ENCODE measurements around the gene JTB. TPM values are rescaled to one million over a fixed set of nuclear protein-coding genes. Genes with fewer than 3 reads are reported as not detected.

The JTB gene
- total RNA-seq, 2 experiments from 2014 or later = 134 to 136 TPM

GRCh38 chr1:153932156-153933131 is 45.0 kb downstream of the JTB start:
- Mint-ChIP-seq H3K36me3 (peaks cover 44% of the 10 kb centered on the region), H3K4me3 (no peak overlapping the region), H3K9me3 (no peaks in the 10 kb centered on the region), H3K4me1 (ENCODE audit: low read depth) (peaks cover 2% of the 10 kb centered on the region), H3K27ac (no peak overlapping the region), H3K27me3 (no peaks in the 10 kb centered on the region)
- intact Hi-C loops (cut with micrococcal nuclease) = no loop called here
- no peak for DNase-seq
- ChIA-PET POLR2A (interaction anchor here (1.6 kb wide), 1 partner anchor 13 kb away, joined by 5 read pairs; no protein-coding TSS in a partner anchor), CTCF (no interaction called here)

- no peak for DNase-seq
- ChIA-PET CTCF (interaction anchor here (0.6 kb wide), 1 partner anchor 293 kb away, joined by 3 read pairs; no protein-coding TSS in a partner anchor), POLR2A (interaction anchor here (0.6 to 1.4 kb wide), 4 partner anchors 10 to 270 kb away, joined by 3 to 5 read pairs (median 3); partner anchors contain the start of gene DENND4B)
- Mint-ChIP-seq H3K36me3 (peaks cover 23% of the 10 kb centered on the region), H3K27ac (no peak overlapping the region), H3K4me3 (no peak overlapping the region), H3K27me3 (no peaks in the 10 kb centered on the region), H3K4me1 (ENCODE audit: low read depth) (peaks cover 2% of the 10 kb centered on the region), H3K9me3 (no peaks in the 10 kb centered on the region)
- intact Hi-C loops (cut with micrococcal nuclease) = no loop called here
Observed at GRCh38 chr1:153929981-153930948, 47.2 kb downstream of the JTB start.

GRCh38 chr1:153929426-153929825 is 48.0 kb downstream of the JTB start:
- H3K27ac Mint-ChIP-seq = no peak overlapping the region
- no peak for DNase-seq
- ChIA-PET CTCF (interaction anchor here (0.6 kb wide), 1 partner anchor 292 kb away, joined by 3 read pairs; no protein-coding TSS in a partner anchor), POLR2A (interaction anchor here (1.0 to 1.4 kb wide), 2 partner anchors 16 to 17 kb away, joined by 3 read pairs; partner anchors contain the start of gene DENND4B)
- intact Hi-C loops (cut with micrococcal nuclease) = no loop called here
- H3K27me3 Mint-ChIP-seq = no peaks in the 10 kb centered on the region
- no peak overlapping the region for H3K4me3 Mint-ChIP-seq
- peaks cover 18% of the 10 kb centered on the region for H3K36me3 Mint-ChIP-seq
- H3K9me3 Mint-ChIP-seq = no peaks in the 10 kb centered on the region
- peaks cover 3% of the 10 kb centered on the region for H3K4me1 Mint-ChIP-seq (ENCODE audit: low read depth)

DNA sequence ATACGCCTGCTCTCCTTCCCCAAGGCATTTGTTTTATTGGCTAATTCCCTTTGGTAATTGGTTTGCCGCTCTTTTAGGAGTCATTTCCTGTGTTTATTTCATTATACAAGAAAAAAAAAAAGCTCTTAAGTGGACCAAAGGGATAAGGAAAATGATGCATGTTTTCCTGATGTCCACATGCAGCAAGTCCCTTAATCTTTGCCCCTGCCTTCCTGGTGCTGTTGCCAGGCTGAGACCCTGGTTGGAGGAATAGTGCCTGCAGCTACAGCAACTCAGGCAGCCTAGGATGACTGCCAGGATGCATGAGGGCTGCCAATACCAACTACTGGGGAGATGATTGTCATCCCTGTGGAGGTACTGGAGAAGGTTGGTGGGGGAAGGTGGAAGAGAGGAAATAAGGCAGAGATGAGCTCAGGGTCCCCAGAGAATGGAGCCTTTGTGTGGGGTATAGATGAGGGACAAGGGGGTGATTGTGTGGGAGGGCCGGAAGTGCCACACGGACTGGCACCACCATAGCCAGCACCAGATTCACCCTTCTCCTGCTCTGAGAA is 48.6 kb downstream of the JTB start:
- ChIA-PET CTCF (interaction anchor here (1.5 kb wide), 1 partner anchor 10 kb away, joined by 3 read pairs; no protein-coding TSS in a partner anchor), POLR2A (interaction anchor here (1.4 kb wide), 1 partner anchor 17 kb away, joined by 3 read pairs; the partner anchor contains the start of gene DENND4B)
- H3K9me3 Mint-ChIP-seq = no peaks in the 10 kb centered on the region
- no peak overlapping the region for H3K4me3 Mint-ChIP-seq
- H3K27ac Mint-ChIP-seq = no peak overlapping the region
- DNase-seq = no peak
- H3K4me1 Mint-ChIP-seq (ENCODE audit: low read depth) = peaks cover 8% of the 10 kb centered on the region
- intact Hi-C loops (cut with micrococcal nuclease) = no loop called here
- no peaks in the 10 kb centered on the region for H3K27me3 Mint-ChIP-seq
- H3K36me3 Mint-ChIP-seq = peaks cover 14% of the 10 kb centered on the region

- no peak for DNase-seq
- peaks cover 10% of the 10 kb centered on the region for H3K4me1 Mint-ChIP-seq (ENCODE audit: low read depth)
- H3K4me3 Mint-ChIP-seq = no peak overlapping the region
- CTCF ChIA-PET = interaction anchor here (1.5 kb wide), 1 partner anchor 9 kb away, joined by 3 read pairs; no protein-coding TSS in a partner anchor
- no peaks in the 10 kb centered on the region for H3K9me3 Mint-ChIP-seq
- no peak overlapping the region for H3K27ac Mint-ChIP-seq
- POLR2A ChIA-PET = interaction anchor here (1.2 kb wide), 1 partner anchor 16 kb away, joined by 3 read pairs; no protein-coding TSS in a partner anchor
- H3K27me3 Mint-ChIP-seq = no peaks in the 10 kb centered on the region
- intact Hi-C loops (cut with micrococcal nuclease) = no loop called here
- peaks cover 12% of the 10 kb centered on the region for H3K36me3 Mint-ChIP-seq
Observed at GRCh38 chr1:153928245-153928644, 49.2 kb downstream of the JTB start.

DNA sequence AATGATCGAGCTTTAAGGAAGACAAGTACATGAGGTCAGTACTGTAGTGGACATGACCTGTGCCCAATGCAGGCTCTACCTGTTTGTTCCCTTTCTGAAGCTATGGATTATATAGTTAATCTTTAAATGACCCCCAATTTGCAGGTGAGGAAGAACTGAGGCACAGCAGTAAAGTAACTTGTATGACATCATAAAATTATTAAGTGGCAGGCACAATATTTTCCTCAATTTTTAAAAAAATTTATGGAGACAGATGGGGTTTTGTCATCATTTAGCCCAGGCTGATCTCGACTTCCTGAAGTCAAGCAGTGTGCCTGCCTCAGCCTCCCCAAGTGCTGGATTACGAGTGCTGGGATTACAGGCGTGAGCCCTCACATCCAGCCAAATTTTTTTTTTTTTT is 51.1 kb downstream of the JTB start:
- H3K4me3 Mint-ChIP-seq = no peak overlapping the region
- peaks cover 7% of the 10 kb centered on the region for H3K36me3 Mint-ChIP-seq
- no peaks in the 10 kb centered on the region for H3K27me3 Mint-ChIP-seq
- CTCF ChIA-PET = no interaction called here
- POLR2A ChIA-PET = no interaction called here
- H3K9me3 Mint-ChIP-seq = no peaks in the 10 kb centered on the region
- intact Hi-C loops (cut with micrococcal nuclease) = no loop called here
- H3K4me1 Mint-ChIP-seq (ENCODE audit: low read depth) = peaks cover 12% of the 10 kb centered on the region
- no peak for DNase-seq
- no peak overlapping the region for H3K27ac Mint-ChIP-seq

Small RNAs within 50 kb of the gene (microRNA-seq; reads per million reads assigned to microRNA genes)
- gene MIR6737 (ENCODE audit: borderline microRNAs expressed, borderline number of aligned reads, borderline replicate concordance) = 2.0 reads per million

Other genes starting within 250 kb of the JTB start
- 10 to 100 TPM; 45.5 to 47.7 TPM for gene INTS3, start 249.6 kb downstream of the JTB start, total RNA-seq
- 1 to 10 TPM; 5.9 to 7.8 TPM for gene SLC27A3, start 202.3 kb downstream of the JTB start, total RNA-seq
- 10 to 100 TPM; 66.4 to 67.9 TPM for gene GATAD2B, start 54.7 kb downstream of the JTB start, total RNA-seq
- 100 to 1,000 TPM in 1 of 2 experiments, 10 to 100 TPM in 1; 98.1 to 108 TPM for gene DENND4B, start 31.0 kb downstream of the JTB start, total RNA-seq
- gene CRTC2, start 19.1 kb downstream of the JTB start, total RNA-seq = 10 to 100 TPM; 60.8 to 78.0 TPM
- 10 to 100 TPM; 67.0 to 68.7 TPM for gene SLC39A1, start 14.1 kb downstream of the JTB start, total RNA-seq
- gene CREB3L4, start 9.8 kb downstream of the JTB start, total RNA-seq = 1 to 10 TPM; 8.5 to 8.7 TPM
- gene RAB13, start 8.7 kb upstream of the JTB start, total RNA-seq = 1 to 10 TPM; 2.9 to 4.1 TPM
- 1,000 to 10,000 TPM; 1,861 to 1,992 TPM for gene RPS27, start 13.1 kb upstream of the JTB start, total RNA-seq
- under 1 TPM; 0.05 to 0.12 TPM for gene NUP210L, start 177.4 kb upstream of the JTB start, total RNA-seq
- gene TPM3, start 214.4 kb upstream of the JTB start, total RNA-seq = 100 to 1,000 TPM; 726 to 736 TPM
- gene CFAP141, start 228.7 kb upstream of the JTB start, total RNA-seq = not detected
- gene UBAP2L, start 243.3 kb upstream of the JTB start, total RNA-seq = 100 to 1,000 TPM; 180 to 183 TPM

Data from activated CD4-positive, alpha-beta memory T cell treated with anti-CD3 and anti-CD28 coated beads for 36 hours (primary cell).